GM19463 (cell line): ENCODE results near the gene ARMCX5.
A peak's percentile ranks its signal among the peaks of the same experiment; 100 is the strongest.

Experiments
- ATAC-seq: cut with Tn5 transposase; IDR thresholded peaks from one replicate; pipeline ENCODE4 v1.9.1; 2021; ENCODE audit warnings: mild to moderate bottlenecking, moderate library complexity; ENCODE audit not compliant: unreplicated experiment

Gene ARMCX5

DNA sequence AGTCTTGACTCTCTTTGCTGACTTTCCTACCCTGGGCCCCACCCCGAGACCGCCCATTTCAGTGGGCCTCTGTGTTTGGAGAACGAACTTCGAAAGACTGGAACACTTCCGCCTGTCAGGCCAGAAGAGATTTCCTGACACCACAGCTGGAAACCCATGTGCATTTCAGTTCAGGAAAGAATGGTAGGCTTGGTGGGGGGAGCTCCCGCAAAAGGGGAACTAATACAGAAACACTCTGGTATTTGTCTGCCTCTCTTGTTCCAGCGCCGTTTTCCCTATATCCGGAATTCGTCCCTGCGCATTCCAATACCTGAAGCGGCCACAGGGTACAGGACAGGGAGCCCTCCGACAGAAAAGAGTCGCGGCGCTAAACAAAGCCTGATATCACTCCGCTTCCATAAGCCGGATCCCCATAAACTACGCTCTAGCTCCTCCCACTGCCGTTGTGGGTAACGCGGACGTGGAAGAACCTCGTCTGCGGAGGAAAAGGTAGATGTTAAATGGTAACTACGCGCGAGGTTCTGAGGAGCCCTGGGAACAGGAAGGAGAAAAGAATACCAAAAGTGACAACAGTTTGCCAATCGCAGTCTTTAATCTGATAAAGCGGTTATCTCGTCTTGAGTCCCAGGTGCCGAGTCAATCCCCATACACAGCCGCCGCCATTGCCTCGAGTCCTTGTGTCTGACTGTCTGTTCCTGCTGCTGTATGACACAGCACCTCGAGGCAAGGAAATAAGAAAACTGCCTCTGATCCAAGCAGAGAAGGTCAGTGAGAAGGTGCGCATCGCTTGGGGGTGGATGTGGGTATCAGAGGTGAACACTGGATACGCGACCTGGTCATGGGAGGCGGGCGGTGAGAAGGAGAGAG, at the start of gene ARMCX5:
Gene ARMCX5 (plus strand): TSS at position 432 of the 867 bp plus-strand sequence. CDS start 2,627 bp downstream, outside the sequence.
- ATAC-seq = peak; percentile 78

GRCh38 chrX:102558607-102559006, 40.7 kb upstream of the ARMCX5 start:
- ATAC-seq = no peak

- no peak for ATAC-seq
Measured at GRCh38 chrX:102560423-102561068, 38.8 kb upstream of the ARMCX5 start.

- ATAC-seq = no peak
Measured at GRCh38 chrX:102580891-102581290, 18.4 kb upstream of the ARMCX5 start.

- ATAC-seq = no peak
Measured at GRCh38 chrX:102593367-102593766, 5.9 kb upstream of the ARMCX5 start.

DNA sequence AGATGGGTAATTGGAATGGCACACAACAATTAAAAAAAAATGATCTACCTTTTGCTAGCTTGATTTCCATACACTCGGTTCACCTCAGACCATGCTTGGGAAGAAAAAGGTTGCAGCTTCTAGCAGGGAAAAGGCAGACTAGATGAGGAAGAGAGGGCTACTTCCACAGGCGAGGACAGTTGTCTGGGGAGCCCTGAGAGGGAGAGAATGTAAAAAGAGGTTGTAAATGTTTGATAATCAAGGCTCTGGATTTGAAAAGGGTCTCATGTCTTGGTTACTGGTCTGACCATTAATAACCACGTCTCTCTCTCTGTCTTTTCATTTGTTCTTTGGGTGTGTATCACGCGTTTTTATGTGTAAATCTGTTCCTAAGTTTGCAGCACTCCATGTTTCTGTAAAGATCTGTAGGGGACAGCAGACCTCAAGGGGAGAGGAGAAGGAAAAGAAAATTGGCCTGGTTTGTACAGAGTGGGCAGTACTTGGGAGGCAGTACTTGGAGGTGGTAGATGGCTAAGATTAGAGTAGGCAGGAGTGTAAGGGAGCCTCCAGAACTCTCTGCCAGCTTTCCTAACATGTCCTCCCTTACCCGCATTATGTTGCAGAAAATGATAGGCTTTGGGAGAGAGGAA, 750 bp downstream of the ARMCX5 start:
- peak; percentile 5 for ATAC-seq

- no peak for ATAC-seq
Measured at GRCh38 chrX:102604327-102604726, 5.0 kb downstream of the ARMCX5 start.

GRCh38 chrX:102606115-102606514, 6.8 kb downstream of the ARMCX5 start:
- ATAC-seq = no peak

- ATAC-seq = no peak
Measured at GRCh38 chrX:102610905-102611304, 11.6 kb downstream of the ARMCX5 start.

DNA sequence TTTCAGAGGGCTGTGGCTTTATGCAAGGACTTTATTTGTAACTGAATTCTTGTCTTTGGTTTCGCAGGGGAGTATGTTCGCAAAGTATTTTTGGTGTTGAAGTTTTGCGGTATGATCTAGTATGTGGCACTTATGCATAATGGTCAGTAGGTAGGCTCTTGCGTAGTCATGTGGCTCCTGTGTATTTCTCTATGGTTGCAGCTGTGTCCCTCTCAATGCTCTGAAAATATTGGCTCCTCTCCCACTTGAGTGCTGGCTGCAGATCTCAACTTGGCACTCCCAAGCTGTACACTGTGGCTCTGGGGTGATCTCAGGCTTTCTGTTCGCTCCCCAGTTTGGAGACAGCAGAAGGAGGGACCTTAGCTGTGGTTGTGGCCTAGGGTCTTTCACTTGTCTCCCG, 24.8 kb downstream of the ARMCX5 start:
- no peak for ATAC-seq

- ATAC-seq = peak; percentile 42
Measured at GRCh38 chrX:102627640-102628039, 28.3 kb downstream of the ARMCX5 start.

- no peak for ATAC-seq
Measured at GRCh38 chrX:102637561-102637960, 38.2 kb downstream of the ARMCX5 start.

DNA sequence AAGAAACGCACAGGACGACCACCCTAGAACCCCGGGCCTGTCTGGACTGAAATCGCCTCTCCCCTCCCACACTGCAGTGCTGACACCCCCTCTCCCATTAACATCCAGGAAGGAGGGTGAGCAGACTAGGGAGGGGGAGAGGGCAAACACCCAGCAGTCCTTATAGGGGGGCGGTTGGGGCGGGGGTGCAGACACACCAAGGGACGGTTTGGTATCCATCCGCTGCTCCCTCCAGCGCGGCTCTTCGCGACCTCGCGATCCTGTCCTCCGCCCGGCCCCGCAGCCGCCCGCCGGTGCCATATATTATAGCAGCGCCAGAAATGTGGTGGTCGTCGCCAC, 51.6 kb downstream of the ARMCX5 start:
- ATAC-seq = no peak

DNA sequence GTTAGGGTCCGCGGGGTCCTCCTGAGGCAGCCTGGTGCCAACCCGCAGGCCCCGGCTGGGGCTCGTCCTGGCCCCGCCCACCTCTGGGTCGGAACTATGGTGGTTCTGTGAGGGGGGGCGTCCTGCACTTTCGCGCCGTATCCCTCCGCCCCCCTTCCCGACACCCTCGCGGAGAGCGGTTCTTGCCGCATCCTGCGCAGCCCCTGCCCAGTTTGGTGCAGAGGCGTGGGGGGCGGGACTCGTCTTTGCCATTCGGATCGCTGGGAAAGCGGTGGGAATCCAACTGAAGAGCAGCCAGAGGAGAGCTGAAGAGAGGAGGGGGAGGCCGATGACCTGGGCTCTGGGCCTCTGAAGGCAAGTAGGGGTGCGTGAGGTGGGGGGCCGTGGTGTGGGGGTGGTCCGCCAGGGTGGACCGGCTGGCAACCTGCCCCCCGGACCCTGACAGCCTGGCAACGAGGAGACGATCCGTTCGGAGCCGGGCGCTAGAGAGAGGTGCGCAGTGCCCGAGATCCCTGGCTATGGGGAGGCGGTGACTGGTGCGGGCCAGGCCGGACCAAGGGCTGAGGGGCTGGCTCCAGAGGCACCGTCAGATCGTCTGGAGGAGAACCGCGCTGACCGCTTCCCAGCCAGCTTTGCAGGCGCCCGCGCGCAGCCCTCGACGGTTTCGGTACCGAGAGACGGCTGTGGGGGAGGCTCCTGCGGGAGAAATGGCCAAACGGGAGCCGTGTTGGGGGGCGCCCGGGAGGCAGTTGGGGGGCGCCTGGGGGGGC, 52.1 kb downstream of the ARMCX5 start, which contains the start of gene GPRASP1:
Gene GPRASP1 (plus strand): TSS at position 242 of the 770 bp plus-strand sequence. CDS start 2,431 bp downstream, outside the sequence.
- no peak for ATAC-seq

GRCh38 chrX:102652031-102652688, 52.8 kb downstream of the ARMCX5 start:
- no peak for ATAC-seq
